ENCODE results near the gene SLC18A3. TPM values are rescaled to one million over a fixed set of nuclear protein-coding genes. Genes with fewer than 3 reads are reported as not detected.

The SLC18A3 gene
- total RNA-seq, 2 donors from 2014 or later, result not detected

DNA sequence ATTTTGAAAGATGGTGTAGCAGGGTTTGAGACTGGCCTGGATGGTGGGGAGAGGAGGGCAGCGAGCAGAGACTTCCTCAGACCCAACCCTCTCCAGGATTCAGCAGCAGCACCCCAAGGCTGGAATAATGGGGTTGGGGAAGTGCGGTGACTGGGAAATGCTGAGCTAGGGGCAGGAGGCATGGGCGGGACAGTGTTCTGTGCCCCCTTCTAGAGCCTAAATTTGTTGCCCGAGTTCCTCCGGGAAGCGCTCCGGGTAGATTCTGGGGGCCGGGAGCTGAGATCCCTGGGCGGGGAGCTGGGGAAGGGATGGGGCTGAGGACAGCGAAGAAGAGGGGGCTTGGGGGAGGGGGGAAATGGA lies 3.8 kb downstream of the SLC18A3 start, which contains the start of gene CHAT:
CHAT (plus strand) TSS at position 156 of the 360 bp plus-strand sequence; CDS start at position 309, 153 bp downstream.
- no peak within 1 kb of the TSS for H3K27ac Mint-ChIP-seq
- no peak for DNase-seq
- 5% methylated on average over 9 of the region's 10 CpGs; no CpG with 5 or more reads in 1 of the 2 experiments for WGBS, 2 experiments (ENCODE audit: insufficient coverage in 1 of 2, insufficient read length in 1 of 2)
- H3K9ac ChIP-seq (ENCODE audit: extremely low read depth, low read length, poor library complexity, severe bottlenecking), result no peak within 1 kb of the TSS
- H3K4me3 Mint-ChIP-seq, result peak within 1 kb of the TSS; percentile 9
- no peaks in the 10 kb centered on the region for H3K36me3 ChIP-seq (ENCODE audit: control insufficient read depth, insufficient read depth, low read length)
- H3K27me3 ChIP-seq (ENCODE audit: control insufficient read depth, insufficient read depth, low read length, poor library complexity, severe bottlenecking), result peaks cover 99% of the 10 kb centered on the region
- H3K27me3 Mint-ChIP-seq (ENCODE audit: insufficient read depth), result peaks cover 98% of the 10 kb centered on the region
- H3K4me1 Mint-ChIP-seq, result peaks cover 14% of the 10 kb centered on the region
- no peaks in the 10 kb centered on the region for H3K9me3 ChIP-seq (ENCODE audit: control insufficient read depth, low read length)
- peaks cover 3% of the 10 kb centered on the region for H3K36me3 Mint-ChIP-seq (ENCODE audit: low read depth)
- H3K27ac ChIP-seq (ENCODE audit: low read depth, low read length), result no peak within 1 kb of the TSS
- peaks cover 16% of the 10 kb centered on the region for H3K9me3 Mint-ChIP-seq
- H3K4me3 ChIP-seq (ENCODE audit: low read length), result no peak within 1 kb of the TSS
- H3K4me1 ChIP-seq (ENCODE audit: control insufficient read depth, insufficient read depth, low read length), result no peaks in the 10 kb centered on the region
- TF ChIP-seq, protein P1, sequence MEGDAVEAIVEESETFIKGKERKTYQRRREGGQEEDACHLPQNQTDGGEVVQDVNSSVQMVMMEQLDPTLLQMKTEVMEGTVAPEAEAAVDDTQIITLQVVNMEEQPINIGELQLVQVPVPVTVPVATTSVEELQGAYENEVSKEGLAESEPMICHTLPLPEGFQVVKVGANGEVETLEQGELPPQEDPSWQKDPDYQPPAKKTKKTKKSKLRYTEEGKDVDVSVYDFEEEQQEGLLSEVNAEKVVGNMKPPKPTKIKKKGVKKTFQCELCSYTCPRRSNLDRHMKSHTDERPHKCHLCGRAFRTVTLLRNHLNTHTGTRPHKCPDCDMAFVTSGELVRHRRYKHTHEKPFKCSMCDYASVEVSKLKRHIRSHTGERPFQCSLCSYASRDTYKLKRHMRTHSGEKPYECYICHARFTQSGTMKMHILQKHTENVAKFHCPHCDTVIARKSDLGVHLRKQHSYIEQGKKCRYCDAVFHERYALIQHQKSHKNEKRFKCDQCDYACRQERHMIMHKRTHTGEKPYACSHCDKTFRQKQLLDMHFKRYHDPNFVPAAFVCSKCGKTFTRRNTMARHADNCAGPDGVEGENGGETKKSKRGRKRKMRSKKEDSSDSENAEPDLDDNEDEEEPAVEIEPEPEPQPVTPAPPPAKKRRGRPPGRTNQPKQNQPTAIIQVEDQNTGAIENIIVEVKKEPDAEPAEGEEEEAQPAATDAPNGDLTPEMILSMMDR (conservative IDR thresholded peaks at IDR 0.05), result no peak

DNA sequence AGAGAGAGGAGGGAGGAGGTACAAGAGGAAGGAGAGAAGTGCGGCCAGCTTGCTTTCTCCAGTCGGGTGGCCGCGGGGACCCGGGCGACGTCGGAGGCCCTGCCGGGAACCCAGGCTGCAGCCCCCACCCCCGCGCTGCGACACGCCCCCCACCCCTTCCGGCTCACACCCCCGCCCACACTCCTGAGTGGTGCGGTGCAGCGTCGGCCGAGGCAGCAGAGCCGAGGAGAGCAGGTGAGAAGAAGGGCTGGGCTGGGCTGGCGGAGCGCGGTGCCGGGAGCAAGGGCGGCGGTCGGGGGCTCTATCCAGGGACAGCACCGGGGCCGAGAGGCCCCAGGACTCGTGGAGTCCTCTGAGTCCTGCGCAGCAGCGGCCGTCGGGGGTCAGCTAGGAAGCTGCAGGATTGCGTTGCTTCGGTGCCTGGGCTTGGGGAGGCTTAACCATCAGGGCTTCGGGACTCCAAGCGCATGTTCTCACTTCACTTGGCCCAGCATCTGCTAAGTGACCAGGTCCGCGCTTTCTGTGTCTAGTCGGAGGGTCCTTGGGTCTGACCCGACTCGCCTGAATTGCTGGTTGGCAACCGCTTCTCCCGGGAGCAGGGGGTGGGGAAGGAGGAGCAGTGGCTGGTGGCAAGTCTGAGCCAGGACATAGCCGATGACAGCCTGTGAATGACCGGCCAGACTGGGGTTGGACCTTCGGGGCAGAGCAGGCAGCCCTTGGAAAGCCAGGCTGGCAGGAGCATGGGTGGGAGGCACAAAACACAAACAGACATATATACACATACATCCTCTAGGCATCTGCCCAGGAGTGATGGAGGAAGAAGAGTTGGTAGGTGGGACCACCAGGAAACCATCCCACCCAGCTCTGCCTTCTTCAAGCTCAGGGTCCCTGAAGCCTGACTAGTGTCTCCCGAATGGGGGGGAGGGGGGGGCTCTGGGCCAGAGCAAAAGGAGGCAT lies 4.4 kb downstream of the SLC18A3 start:
- no peaks in the 10 kb centered on the region for H3K36me3 ChIP-seq (ENCODE audit: control insufficient read depth, insufficient read depth, low read length)
- WGBS, 2 experiments (ENCODE audit: insufficient coverage in 1 of 2, insufficient read length in 1 of 2), result 8 to 13% methylated on average over 24 to 48 of the region's 49 CpGs
- TF ChIP-seq, protein P1 (conservative IDR thresholded peaks at IDR 0.05), result no peak
- H3K4me3 Mint-ChIP-seq, result peak overlapping the region; percentile 9
- peaks cover 99% of the 10 kb centered on the region for H3K27me3 ChIP-seq (ENCODE audit: control insufficient read depth, insufficient read depth, low read length, poor library complexity, severe bottlenecking)
- H3K4me1 ChIP-seq (ENCODE audit: control insufficient read depth, insufficient read depth, low read length), result no peaks in the 10 kb centered on the region
- H3K4me3 ChIP-seq (ENCODE audit: low read length), result no peak overlapping the region
- H3K27ac ChIP-seq (ENCODE audit: low read depth, low read length), result no peak overlapping the region
- peaks cover 3% of the 10 kb centered on the region for H3K36me3 Mint-ChIP-seq (ENCODE audit: low read depth)
- no peaks in the 10 kb centered on the region for H3K9me3 ChIP-seq (ENCODE audit: control insufficient read depth, low read length)
- H3K9me3 Mint-ChIP-seq, result peaks cover 16% of the 10 kb centered on the region
- no peak overlapping the region for H3K9ac ChIP-seq (ENCODE audit: extremely low read depth, low read length, poor library complexity, severe bottlenecking)
- peak; percentile 71 for DNase-seq
- no peak overlapping the region for H3K27ac Mint-ChIP-seq
- H3K27me3 Mint-ChIP-seq (ENCODE audit: insufficient read depth), result peaks cover 98% of the 10 kb centered on the region
- H3K4me1 Mint-ChIP-seq, result peaks cover 14% of the 10 kb centered on the region

GRCh38 chr10:49615213-49615612 lies 5.1 kb downstream of the SLC18A3 start:
- H3K4me3 ChIP-seq (ENCODE audit: low read length), result no peak overlapping the region

More at GRCh38 chr10:49615213-49615612, 5.1 kb downstream of the SLC18A3 start:
- H3K36me3 Mint-ChIP-seq (ENCODE audit: low read depth), result peaks cover 3% of the 10 kb centered on the region
- H3K27ac Mint-ChIP-seq, result no peak overlapping the region
- H3K27me3 ChIP-seq (ENCODE audit: control insufficient read depth, insufficient read depth, low read length, poor library complexity, severe bottlenecking), result peaks cover 98% of the 10 kb centered on the region
- no peaks in the 10 kb centered on the region for H3K9me3 ChIP-seq (ENCODE audit: control insufficient read depth, low read length)
- H3K36me3 ChIP-seq (ENCODE audit: control insufficient read depth, insufficient read depth, low read length), result no peaks in the 10 kb centered on the region
- no peak overlapping the region for H3K9ac ChIP-seq (ENCODE audit: extremely low read depth, low read length, poor library complexity, severe bottlenecking)
- DNase-seq, result peak; percentile 31
- no peaks in the 10 kb centered on the region for H3K4me1 ChIP-seq (ENCODE audit: control insufficient read depth, insufficient read depth, low read length)
- H3K4me1 Mint-ChIP-seq, result peaks cover 14% of the 10 kb centered on the region
- H3K4me3 Mint-ChIP-seq, result no peak overlapping the region
- WGBS, 2 experiments (ENCODE audit: insufficient coverage in 1 of 2, insufficient read length in 1 of 2), result 79 to 89% methylated on average over 4 to 5 of the region's 5 CpGs
- H3K9me3 Mint-ChIP-seq, result peaks cover 16% of the 10 kb centered on the region
- peaks cover 99% of the 10 kb centered on the region for H3K27me3 Mint-ChIP-seq (ENCODE audit: insufficient read depth)
- H3K27ac ChIP-seq (ENCODE audit: low read depth, low read length), result no peak overlapping the region
- TF ChIP-seq, protein P1 (conservative IDR thresholded peaks at IDR 0.05), result no peak

All from endodermal cell (in vitro differentiated cells).